ENCODE results near the gene PERCC1.

PERCC1 gene

GRCh38 chr16:1394367-1394951, 36.4 kb upstream of the PERCC1 start:
- Histone ChIP-seq H3K9ac (ENCODE audit: low read length in 5 of 5) (no peak overlapping the region), H3K36me3 (ENCODE audit: control insufficient read depth in 5 of 5, insufficient read depth in 5 of 5, low read length in 5 of 5) (peaks cover 0 to 86% (median 77%) of the 10 kb centered on the region in 5 donors), H3K4me1 (ENCODE audit: control insufficient read depth in 5 of 5, insufficient read depth in 5 of 5, low read length in 5 of 5) (no peaks in the 10 kb centered on the region), H3K9me3 (ENCODE audit: control insufficient read depth in 5 of 5, low read length in 5 of 5) (no peaks in the 10 kb centered on the region), H3K27me3 (ENCODE audit: control insufficient read depth in 5 of 5, insufficient read depth in 4 of 5, low read length in 5 of 5) (no peaks in the 10 kb centered on the region), H3K4me3 (ENCODE audit: low read depth in 1 of 5, low read length in 5 of 5) (no peak overlapping the region), H3K27ac (ENCODE audit: low read depth, low read length) (no peak overlapping the region)

- H3K4me3 ChIP-seq (ENCODE audit: low read depth in 1 of 5, low read length in 5 of 5), result no peak overlapping the region
- H3K9ac ChIP-seq (ENCODE audit: low read length in 5 of 5), result no peak overlapping the region
- no peaks in the 10 kb centered on the region for H3K9me3 ChIP-seq (ENCODE audit: control insufficient read depth in 5 of 5, low read length in 5 of 5)
- peaks cover 0 to 84% (median 73%) of the 10 kb centered on the region in 5 donors for H3K36me3 ChIP-seq (ENCODE audit: control insufficient read depth in 5 of 5, insufficient read depth in 5 of 5, low read length in 5 of 5)
- H3K27me3 ChIP-seq (ENCODE audit: control insufficient read depth in 5 of 5, insufficient read depth in 4 of 5, low read length in 5 of 5), result no peaks in the 10 kb centered on the region
- H3K4me1 ChIP-seq (ENCODE audit: control insufficient read depth in 5 of 5, insufficient read depth in 5 of 5, low read length in 5 of 5), result no peaks in the 10 kb centered on the region
- no peak overlapping the region for H3K27ac ChIP-seq (ENCODE audit: low read depth, low read length)
These were observed 35.3 kb upstream of the PERCC1 start for GRCh38 chr16:1395444-1396031.

- Histone ChIP-seq H3K9ac (ENCODE audit: low read length in 5 of 5) (no peak overlapping the region), H3K27me3 (ENCODE audit: control insufficient read depth in 5 of 5, insufficient read depth in 4 of 5, low read length in 5 of 5) (no peaks in the 10 kb centered on the region), H3K36me3 (ENCODE audit: control insufficient read depth in 5 of 5, insufficient read depth in 5 of 5, low read length in 5 of 5) (peaks cover 0 to 86% (median 74%) of the 10 kb centered on the region in 5 donors), H3K27ac (ENCODE audit: low read depth, low read length) (no peak overlapping the region), H3K4me1 (ENCODE audit: control insufficient read depth in 5 of 5, insufficient read depth in 5 of 5, low read length in 5 of 5) (no peaks in the 10 kb centered on the region), H3K9me3 (ENCODE audit: control insufficient read depth in 5 of 5, low read length in 5 of 5) (no peaks in the 10 kb centered on the region), H3K4me3 (ENCODE audit: low read depth in 1 of 5, low read length in 5 of 5) (no peak overlapping the region)
These were observed 33.1 kb upstream of the PERCC1 start for GRCh38 chr16:1397779-1398178.

GRCh38 chr16:1398351-1398750, 32.5 kb upstream of the PERCC1 start:
- Histone ChIP-seq H3K36me3 (ENCODE audit: control insufficient read depth in 5 of 5, insufficient read depth in 5 of 5, low read length in 5 of 5) (peaks cover 0 to 86% (median 74%) of the 10 kb centered on the region in 5 donors), H3K4me1 (ENCODE audit: control insufficient read depth in 5 of 5, insufficient read depth in 5 of 5, low read length in 5 of 5) (no peaks in the 10 kb centered on the region), H3K27ac (ENCODE audit: low read depth, low read length) (no peak overlapping the region), H3K4me3 (ENCODE audit: low read depth in 1 of 5, low read length in 5 of 5) (no peak overlapping the region), H3K9me3 (ENCODE audit: control insufficient read depth in 5 of 5, low read length in 5 of 5) (no peaks in the 10 kb centered on the region), H3K27me3 (ENCODE audit: control insufficient read depth in 5 of 5, insufficient read depth in 4 of 5, low read length in 5 of 5) (no peaks in the 10 kb centered on the region), H3K9ac (ENCODE audit: low read length in 5 of 5) (no peak overlapping the region)

- no peak overlapping the region for H3K4me3 ChIP-seq (ENCODE audit: low read depth in 1 of 5, low read length in 5 of 5)
- H3K9ac ChIP-seq (ENCODE audit: low read length in 5 of 5), result no peak overlapping the region
- no peaks in the 10 kb centered on the region for H3K9me3 ChIP-seq (ENCODE audit: control insufficient read depth in 5 of 5, low read length in 5 of 5)
- H3K4me1 ChIP-seq (ENCODE audit: control insufficient read depth in 5 of 5, insufficient read depth in 5 of 5, low read length in 5 of 5), result no peaks in the 10 kb centered on the region
- no peak overlapping the region for H3K27ac ChIP-seq (ENCODE audit: low read depth, low read length)
- peaks cover 0 to 86% (median 74%) of the 10 kb centered on the region in 5 donors for H3K36me3 ChIP-seq (ENCODE audit: control insufficient read depth in 5 of 5, insufficient read depth in 5 of 5, low read length in 5 of 5)
- no peaks in the 10 kb centered on the region for H3K27me3 ChIP-seq (ENCODE audit: control insufficient read depth in 5 of 5, insufficient read depth in 4 of 5, low read length in 5 of 5)
These were observed 31.9 kb upstream of the PERCC1 start for GRCh38 chr16:1398826-1399581.

- Histone ChIP-seq H3K36me3 (ENCODE audit: control insufficient read depth in 5 of 5, insufficient read depth in 5 of 5, low read length in 5 of 5) (peaks cover 0 to 81% (median 71%) of the 10 kb centered on the region in 5 donors), H3K9ac (ENCODE audit: low read length in 5 of 5) (no peak overlapping the region), H3K9me3 (ENCODE audit: control insufficient read depth in 5 of 5, low read length in 5 of 5) (no peaks in the 10 kb centered on the region), H3K4me1 (ENCODE audit: control insufficient read depth in 5 of 5, insufficient read depth in 5 of 5, low read length in 5 of 5) (no peaks in the 10 kb centered on the region), H3K27me3 (ENCODE audit: control insufficient read depth in 5 of 5, insufficient read depth in 4 of 5, low read length in 5 of 5) (no peaks in the 10 kb centered on the region), H3K4me3 (ENCODE audit: low read depth in 1 of 5, low read length in 5 of 5) (no peak overlapping the region), H3K27ac (ENCODE audit: low read depth, low read length) (no peak overlapping the region)
These were observed 29.7 kb upstream of the PERCC1 start for GRCh38 chr16:1401061-1401757.

GRCh38 chr16:1401758-1402154, 29.1 kb upstream of the PERCC1 start:
- Histone ChIP-seq H3K4me3 (ENCODE audit: low read depth in 1 of 5, low read length in 5 of 5) (no peak overlapping the region), H3K36me3 (ENCODE audit: control insufficient read depth in 5 of 5, insufficient read depth in 5 of 5, low read length in 5 of 5) (peaks cover 0 to 81% (median 69%) of the 10 kb centered on the region in 5 donors), H3K27ac (ENCODE audit: low read depth, low read length) (no peak overlapping the region), H3K9me3 (ENCODE audit: control insufficient read depth in 5 of 5, low read length in 5 of 5) (no peaks in the 10 kb centered on the region), H3K9ac (ENCODE audit: low read length in 5 of 5) (no peak overlapping the region), H3K4me1 (ENCODE audit: control insufficient read depth in 5 of 5, insufficient read depth in 5 of 5, low read length in 5 of 5) (no peaks in the 10 kb centered on the region), H3K27me3 (ENCODE audit: control insufficient read depth in 5 of 5, insufficient read depth in 4 of 5, low read length in 5 of 5) (no peaks in the 10 kb centered on the region)

- Histone ChIP-seq H3K27me3 (ENCODE audit: control insufficient read depth in 5 of 5, insufficient read depth in 4 of 5, low read length in 5 of 5) (peaks cover 0 to under 1% (median 0%) of the 10 kb centered on the region in 5 donors), H3K4me1 (ENCODE audit: control insufficient read depth in 5 of 5, insufficient read depth in 5 of 5, low read length in 5 of 5) (peaks cover 3 to 7% (median 6%) of the 10 kb centered on the region in 5 donors), H3K27ac (ENCODE audit: low read depth, low read length) (no peak overlapping the region), H3K36me3 (ENCODE audit: control insufficient read depth in 5 of 5, insufficient read depth in 5 of 5, low read length in 5 of 5) (peaks cover 0 to 73% (median 61%) of the 10 kb centered on the region in 5 donors), H3K9me3 (ENCODE audit: control insufficient read depth in 5 of 5, low read length in 5 of 5) (no peaks in the 10 kb centered on the region), H3K4me3 (ENCODE audit: low read depth in 1 of 5, low read length in 5 of 5) (no peak overlapping the region), H3K9ac (ENCODE audit: low read length in 5 of 5) (no peak overlapping the region)
These were observed 27.8 kb upstream of the PERCC1 start for GRCh38 chr16:1403036-1403435.

GRCh38 chr16:1403733-1404132, 27.1 kb upstream of the PERCC1 start:
- no peak overlapping the region for H3K4me3 ChIP-seq (ENCODE audit: low read depth in 1 of 5, low read length in 5 of 5)
- peaks cover 3 to 13% (median 12%) of the 10 kb centered on the region in 5 donors for H3K4me1 ChIP-seq (ENCODE audit: control insufficient read depth in 5 of 5, insufficient read depth in 5 of 5, low read length in 5 of 5)
- no peak overlapping the region for H3K27ac ChIP-seq (ENCODE audit: low read depth, low read length)
- no peak overlapping the region for H3K9ac ChIP-seq (ENCODE audit: low read length in 5 of 5)
- no peaks in the 10 kb centered on the region for H3K9me3 ChIP-seq (ENCODE audit: control insufficient read depth in 5 of 5, low read length in 5 of 5)
- H3K36me3 ChIP-seq (ENCODE audit: control insufficient read depth in 5 of 5, insufficient read depth in 5 of 5, low read length in 5 of 5), result peaks cover 0 to 66% (median 54%) of the 10 kb centered on the region in 5 donors
- peaks cover 0 to 3% (median 0%) of the 10 kb centered on the region in 5 donors for H3K27me3 ChIP-seq (ENCODE audit: control insufficient read depth in 5 of 5, insufficient read depth in 4 of 5, low read length in 5 of 5)
